MCF 10A (cell line): ENCODE results near the gene CORO1C. TPM values are rescaled to one million over a fixed set of nuclear protein-coding genes. Genes with fewer than 3 reads are reported as not detected.

Experiments used
- BruUV-seq: library from RNA; stranded (reverse); fragments of 400-500 nt; replicated peaks from 2 replicates; lab custom pipeline; 2021; lab: Mats Ljungman, UMichigan
- CTCF ChIA-PET: fragments of 300-600 bp; sonication (Branson Sonifier 250); formaldehyde crosslinking; extraction: SDS; loops from one replicate; lab custom pipeline; 2021; ENCODE audit warnings: antibody characterized with exemption, inconsistent platforms; lab: Yijun Ruan, JAX
- POLR2A ChIA-PET: fragments of 300-600, 350-650 bp; sonication (Branson Sonifier 250); formaldehyde crosslinking; extraction: SDS; loops from one replicate; lab custom pipeline; 2020; ENCODE audit warnings: antibody characterized with exemption, inconsistent platforms; lab: Yijun Ruan, JAX
- DNase-seq: peaks from one replicate; pipeline ENCODE4 v3.0.0-alpha.2; 2018; ENCODE audit not compliant: unreplicated experiment
- H3K27ac Mint-ChIP-seq: one replicate; pipeline ENCODE4 v1.8.0; 2022; ENCODE audit warnings: mild to moderate bottlenecking, low read depth, mixed read lengths; ENCODE audit not compliant: unreplicated experiment
- H3K27me3 Mint-ChIP-seq: one replicate; pipeline ENCODE4 v1.8.0; 2022; ENCODE audit warnings: mixed read lengths; ENCODE audit not compliant: insufficient read depth, unreplicated experiment
- H3K36me3 Mint-ChIP-seq: one replicate; pipeline ENCODE4 v1.8.0; 2022; ENCODE audit warnings: mild to moderate bottlenecking, moderate library complexity, mixed read lengths; ENCODE audit not compliant: insufficient read depth, unreplicated experiment
- H3K4me1 Mint-ChIP-seq: one replicate; pipeline ENCODE4 v1.8.0; 2022; ENCODE audit warnings: mixed read lengths; ENCODE audit not compliant: insufficient read depth, unreplicated experiment
- H3K4me3 Mint-ChIP-seq: one replicate; pipeline ENCODE4 v1.8.0; 2022; ENCODE audit warnings: mild to moderate bottlenecking, moderate library complexity, mixed read lengths; ENCODE audit not compliant: unreplicated experiment
- H3K9me3 Mint-ChIP-seq: one replicate; pipeline ENCODE4 v1.8.0; 2022; ENCODE audit warnings: mixed read lengths; ENCODE audit not compliant: unreplicated experiment
- CTCF ChIP-seq: fragments of 200-600 bp; IDR thresholded peaks from one replicate; pipeline ENCODE4 v1.8.0; 2022; ENCODE audit warnings: antibody characterized with exemption, mild to moderate bottlenecking; ENCODE audit not compliant: unreplicated experiment
- intact Hi-C: fragments of 100-400 bp; cut with micrococcal nuclease; formaldehyde crosslinking; loops from 2 replicates; pipeline ENCODE4 v1.14.1; 2022
- total RNA-seq: library from RNA; stranded (reverse); gene quantifications from 2 replicates; pipeline ENCODE4 v1.2.3, GENCODE V29; 2022

CORO1C gene
- total RNA-seq, 1 experiment from 2014 or later, result 130 TPM

- intact Hi-C loops, result no loop called here
- no TSS peak for BruUV-seq
- no peak overlapping the region for H3K27ac Mint-ChIP-seq
- H3K4me3 Mint-ChIP-seq, result no peak overlapping the region
- no peaks in the 10 kb centered on the region for H3K9me3 Mint-ChIP-seq
- no peak for TF ChIP-seq CTCF
- H3K4me1 Mint-ChIP-seq, result peaks cover 23% of the 10 kb centered on the region
- ChIA-PET CTCF (no interaction called here), POLR2A (interaction anchor here (1.3 kb wide), 1 partner anchor 12 kb away, joined by 4 read pairs; no protein-coding TSS in a partner anchor)
- H3K27me3 Mint-ChIP-seq, result no peaks in the 10 kb centered on the region
- H3K36me3 Mint-ChIP-seq, result peaks cover 45% of the 10 kb centered on the region
- DNase-seq, result no peak
Observed at GRCh38 chr12:108642899-108643654, 88.2 kb downstream of the CORO1C start.

- no peak overlapping the region for H3K27ac Mint-ChIP-seq
- H3K4me1 Mint-ChIP-seq, result peaks cover 23% of the 10 kb centered on the region
- no peak for TF ChIP-seq CTCF
- H3K36me3 Mint-ChIP-seq, result peaks cover 38% of the 10 kb centered on the region
- ChIA-PET CTCF (no interaction called here), POLR2A (interaction anchor here (1.0 to 1.5 kb wide), 3 partner anchors 11 to 22 kb away, joined by 3 to 4 read pairs (median 4); no protein-coding TSS in a partner anchor)
- DNase-seq, result no peak
- intact Hi-C loops, result no loop called here
- H3K9me3 Mint-ChIP-seq, result no peaks in the 10 kb centered on the region
- no peak overlapping the region for H3K4me3 Mint-ChIP-seq
- H3K27me3 Mint-ChIP-seq, result no peaks in the 10 kb centered on the region
- no TSS peak for BruUV-seq
Observed at GRCh38 chr12:108642269-108642870, 88.9 kb downstream of the CORO1C start.

- no peak for DNase-seq
- intact Hi-C loops, result no loop called here
- H3K27ac Mint-ChIP-seq, result no peak overlapping the region
- CTCF ChIA-PET, result interaction anchor here (0.6 to 8.4 kb wide), 4 partner anchors 12 to 1613 kb away, joined by 3 to 52 read pairs (median 10); no protein-coding TSS in a partner anchor
- H3K36me3 Mint-ChIP-seq, result peaks cover 30% of the 10 kb centered on the region
- peaks cover 23% of the 10 kb centered on the region for H3K4me1 Mint-ChIP-seq
- BruUV-seq, result no TSS peak
- no peaks in the 10 kb centered on the region for H3K9me3 Mint-ChIP-seq
- POLR2A ChIA-PET, result interaction anchor here (0.9 to 1.8 kb wide), 4 partner anchors 11 to 22 kb away, joined by 3 to 5 read pairs (median 4); no protein-coding TSS in a partner anchor
- no peaks in the 10 kb centered on the region for H3K27me3 Mint-ChIP-seq
- no peak for TF ChIP-seq CTCF
- no peak overlapping the region for H3K4me3 Mint-ChIP-seq
Observed at GRCh38 chr12:108641446-108642268, 89.7 kb downstream of the CORO1C start.
